ENCODE measurements around the gene SLC16A7. TPM values are rescaled to one million over a fixed set of nuclear protein-coding genes. Genes with fewer than 3 reads are reported as not detected.

SLC16A7 gene
- total RNA-seq, 1 donor from 2014 or later: 10.0 TPM

GRCh38 chr12:59768031-59768430, 172.2 kb downstream of the SLC16A7 start:
- no peaks in the 10 kb centered on the region for H3K27me3 ChIP-seq (ENCODE audit: control insufficient read depth, insufficient read depth, low read length)
- no peak for FAIRE-seq

GRCh38 chr12:59780605-59781135, 184.8 kb downstream of the SLC16A7 start:
- no peak for FAIRE-seq

More at GRCh38 chr12:59768031-59768430, 172.2 kb downstream of the SLC16A7 start:
- H3K4me3 ChIP-seq (ENCODE audit: low read depth, low read length): no peak overlapping the region
- no peak for DNase-seq (ENCODE audit: low read depth)
- TF ChIP-seq CTCF (IDR thresholded peaks at IDR 0.05; ENCODE audit: insufficient read depth, low read length, severe bottlenecking): no peak
- no peaks in the 10 kb centered on the region for H3K36me3 ChIP-seq (ENCODE audit: control insufficient read depth, insufficient read depth, low read length)

GRCh38 chr12:59787610-59788009, 191.8 kb downstream of the SLC16A7 start:
- TF ChIP-seq CTCF (IDR thresholded peaks at IDR 0.05; ENCODE audit: insufficient read depth, low read length, severe bottlenecking): no peak
- no peaks in the 10 kb centered on the region for H3K36me3 ChIP-seq (ENCODE audit: control insufficient read depth, insufficient read depth, low read length)
- DNase-seq (ENCODE audit: low read depth): no peak
- FAIRE-seq: no peak
- H3K27me3 ChIP-seq (ENCODE audit: control insufficient read depth, insufficient read depth, low read length): no peaks in the 10 kb centered on the region
- no peak overlapping the region for H3K4me3 ChIP-seq (ENCODE audit: low read depth, low read length)

More at GRCh38 chr12:59780605-59781135, 184.8 kb downstream of the SLC16A7 start:
- DNase-seq (ENCODE audit: low read depth): peak; percentile 63
- Histone ChIP-seq H3K36me3 (ENCODE audit: control insufficient read depth, insufficient read depth, low read length) (no peaks in the 10 kb centered on the region), H3K27me3 (ENCODE audit: control insufficient read depth, insufficient read depth, low read length) (no peaks in the 10 kb centered on the region), H3K4me3 (ENCODE audit: low read depth, low read length) (no peak overlapping the region)
- TF ChIP-seq CTCF (IDR thresholded peaks at IDR 0.05; ENCODE audit: insufficient read depth, low read length, severe bottlenecking): peak; percentile 65

- no peak for TF ChIP-seq CTCF (IDR thresholded peaks at IDR 0.05; ENCODE audit: insufficient read depth, low read length, severe bottlenecking)
- no peaks in the 10 kb centered on the region for H3K27me3 ChIP-seq (ENCODE audit: control insufficient read depth, insufficient read depth, low read length)
- no peak overlapping the region for H3K4me3 ChIP-seq (ENCODE audit: low read depth, low read length)
- DNase-seq (ENCODE audit: low read depth) (no peak), FAIRE-seq (no peak)
- H3K36me3 ChIP-seq (ENCODE audit: control insufficient read depth, insufficient read depth, low read length): no peaks in the 10 kb centered on the region
Measured at GRCh38 chr12:59792647-59793046, 196.8 kb downstream of the SLC16A7 start.

- DNase-seq (ENCODE audit: low read depth) (peak; percentile 59), FAIRE-seq (no peak)
- TF ChIP-seq CTCF (IDR thresholded peaks at IDR 0.05; ENCODE audit: insufficient read depth, low read length, severe bottlenecking): no peak
Measured at GRCh38 chr12:59803735-59804134, 207.9 kb downstream of the SLC16A7 start.

GRCh38 chr12:59808317-59808910, 212.6 kb downstream of the SLC16A7 start:
- DNase-seq (ENCODE audit: low read depth) (peak; percentile 43), FAIRE-seq (no peak)
- Histone ChIP-seq H3K27me3 (ENCODE audit: control insufficient read depth, insufficient read depth, low read length) (no peaks in the 10 kb centered on the region), H3K36me3 (ENCODE audit: control insufficient read depth, insufficient read depth, low read length) (no peaks in the 10 kb centered on the region), H3K4me3 (ENCODE audit: low read depth, low read length) (no peak overlapping the region)
- peak; percentile 49 for TF ChIP-seq CTCF (IDR thresholded peaks at IDR 0.05; ENCODE audit: insufficient read depth, low read length, severe bottlenecking)

More at GRCh38 chr12:59803735-59804134, 207.9 kb downstream of the SLC16A7 start:
- no peaks in the 10 kb centered on the region for H3K36me3 ChIP-seq (ENCODE audit: control insufficient read depth, insufficient read depth, low read length)
- H3K4me3 ChIP-seq (ENCODE audit: low read depth, low read length): no peak overlapping the region
- no peaks in the 10 kb centered on the region for H3K27me3 ChIP-seq (ENCODE audit: control insufficient read depth, insufficient read depth, low read length)

All from bronchial epithelial cell (primary cell).